ENCODE data around the gene TSEN2. TPM values are rescaled to one million over a fixed set of nuclear protein-coding genes. Genes with fewer than 3 reads are reported as not detected.

Gene TSEN2
- total and polyA plus RNA-seq, 2 of the 13 experiments (the other 11 are each of a cell fraction or from before 2014, with no cell fraction given): 11.0 to 17.3 TPM

GRCh38 chr3:12444582-12445471, 39.5 kb upstream of the TSEN2 start (continued):
- TF ChIP-seq FUBP1 (CRISPR knock-in tag; IDR thresholded peaks at IDR 0.05; ENCODE audit: borderline replicate concordance) (no peak), SAP130 (CRISPR knock-in tag; IDR thresholded peaks at IDR 0.05; ENCODE audit: low read depth) (peak; percentile 50), AGO1 (IDR thresholded peaks at IDR 0.05; ENCODE audit: low read depth, low read length, poor library complexity, severe bottlenecking) (no peak), ZSCAN21 (CRISPR knock-in tag; IDR thresholded peaks at IDR 0.05; ENCODE audit: borderline replicate concordance) (peak; percentile 54; the same call in 1 of the 2 replicates), CENPT (CRISPR knock-in tag; IDR thresholded peaks at IDR 0.05; ENCODE audit: low read depth) (no peak), PATZ1 (CRISPR knock-in tag; IDR thresholded peaks at IDR 0.05) (peak; percentile 79), ZNF407 (CRISPR knock-in tag; IDR thresholded peaks at IDR 0.05; ENCODE audit: not compliant biosample characterization) (no peak), ZMYM4 (CRISPR knock-in tag; IDR thresholded peaks at IDR 0.05) (no peak; the same call in none of the 2 replicates), ZNF512B (CRISPR knock-in tag; IDR thresholded peaks at IDR 0.05; ENCODE audit: borderline replicate concordance) (no peak), FOXP1 (IDR thresholded peaks at IDR 0.05) (no peak), FOXP1 (CRISPR knock-in tag; IDR thresholded peaks at IDR 0.05) (0 out of 2 replicates have a peak, but pooled peaks have one; percentile 18), MTF1 (CRISPR knock-in tag; IDR thresholded peaks at IDR 0.05) (no peak)
